WERI-Rb-1 (cell line): ENCODE data around the gene ZNF263.

Source experiments
- DNase-seq: peaks from one replicate; pipeline ENCODE4 v3.0.0-alpha.2; 2020
- H3K27ac ChIP-seq: fragments of 250-450 bp; sonication (Bioruptor Pico); 2 replicates; pipeline ENCODE4 v1.5.1; 2020; ENCODE audit warnings: mild to moderate bottlenecking, moderate library complexity
- H3K27me3 ChIP-seq: fragments of 250-450 bp; sonication (Bioruptor Pico); 2 replicates; pipeline ENCODE4 v1.5.1; 2021; ENCODE audit warnings: mild to moderate bottlenecking, low read depth, moderate library complexity; ENCODE audit not compliant: insufficient read depth, severe bottlenecking
- H3K36me3 ChIP-seq: fragments of 250-450 bp; sonication (Bioruptor Pico); 2 replicates; pipeline ENCODE4 v1.5.1; 2020; ENCODE audit warnings: mild to moderate bottlenecking, moderate library complexity
- H3K4me3 ChIP-seq: 2 replicates; pipeline ENCODE4 v1.5.1; 2011; ENCODE audit warnings: low read depth, mild to moderate bottlenecking, control low read depth, low read length
- H3K9me3 ChIP-seq: fragments of 250-450 bp; sonication (Bioruptor Pico); 2 replicates; pipeline ENCODE4 v1.5.1; 2021; ENCODE audit warnings: mild to moderate bottlenecking, moderate library complexity; ENCODE audit not compliant: severe bottlenecking
- CTCF ChIP-seq: IDR thresholded peaks from 2 replicates; pipeline ENCODE4 v1.5.1; 2011; ENCODE audit warnings: low read depth, mild to moderate bottlenecking, control low read depth, inconsistent platforms, low read length

ZNF263 gene

DNA sequence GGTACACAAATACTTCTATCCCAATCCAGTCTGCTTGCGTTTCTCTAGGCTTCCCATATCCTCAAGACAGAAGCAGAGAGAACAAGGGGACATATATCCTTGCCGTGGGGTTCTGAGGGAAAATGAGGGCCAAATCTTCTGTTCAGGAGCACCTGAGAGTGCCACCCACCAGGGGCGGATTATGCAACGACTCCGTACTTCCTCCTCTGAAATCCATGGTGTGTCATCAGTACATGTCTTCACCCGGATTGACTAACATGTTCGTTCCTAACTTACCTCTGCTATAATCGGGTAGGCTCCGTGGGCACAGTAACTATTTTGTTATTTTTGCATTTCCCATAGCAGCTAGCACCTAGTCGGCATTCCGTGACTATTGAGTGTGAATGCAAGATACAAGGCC, 40.6 kb upstream of the ZNF263 start:
- H3K36me3 ChIP-seq = no peaks in the 10 kb centered on the region
- no peak overlapping the region for H3K27ac ChIP-seq
- TF ChIP-seq CTCF = no peak
- no peaks in the 10 kb centered on the region for H3K9me3 ChIP-seq
- H3K27me3 ChIP-seq = no peaks in the 10 kb centered on the region
- no peak overlapping the region for H3K4me3 ChIP-seq
- DNase-seq = no peak

- no peaks in the 10 kb centered on the region for H3K27me3 ChIP-seq
- no peak overlapping the region for H3K4me3 ChIP-seq
- no peak for DNase-seq
- H3K36me3 ChIP-seq = no peaks in the 10 kb centered on the region
- no peak overlapping the region for H3K27ac ChIP-seq
- no peaks in the 10 kb centered on the region for H3K9me3 ChIP-seq
- no peak for TF ChIP-seq CTCF
These were observed 39.4 kb upstream of the ZNF263 start for GRCh38 chr16:3243882-3244281.

DNA sequence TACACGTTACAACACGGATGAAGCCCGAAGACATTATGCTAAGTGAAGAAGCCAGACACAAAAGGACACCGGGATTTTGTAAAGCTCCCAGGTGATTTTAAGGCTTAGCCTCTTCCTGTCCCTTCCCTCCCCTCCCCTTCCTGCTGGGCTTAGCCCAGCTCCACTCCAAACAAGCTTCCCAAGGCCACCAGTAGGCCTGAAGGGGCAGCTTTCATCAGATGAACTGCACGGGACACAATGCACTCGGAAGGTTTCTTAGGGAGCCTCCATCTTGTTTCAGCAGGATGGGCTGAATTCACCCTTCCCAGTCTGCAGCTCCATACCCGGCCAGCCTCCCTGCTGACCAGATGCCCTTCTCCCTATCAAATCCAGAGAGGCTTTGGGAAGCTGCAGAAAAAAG, 37.3 kb upstream of the ZNF263 start:
- Histone ChIP-seq H3K36me3 (no peaks in the 10 kb centered on the region), H3K9me3 (no peaks in the 10 kb centered on the region), H3K4me3 (no peak overlapping the region), H3K27ac (no peak overlapping the region), H3K27me3 (no peaks in the 10 kb centered on the region)
- no peak for TF ChIP-seq CTCF
- DNase-seq = peak; percentile 55

DNA sequence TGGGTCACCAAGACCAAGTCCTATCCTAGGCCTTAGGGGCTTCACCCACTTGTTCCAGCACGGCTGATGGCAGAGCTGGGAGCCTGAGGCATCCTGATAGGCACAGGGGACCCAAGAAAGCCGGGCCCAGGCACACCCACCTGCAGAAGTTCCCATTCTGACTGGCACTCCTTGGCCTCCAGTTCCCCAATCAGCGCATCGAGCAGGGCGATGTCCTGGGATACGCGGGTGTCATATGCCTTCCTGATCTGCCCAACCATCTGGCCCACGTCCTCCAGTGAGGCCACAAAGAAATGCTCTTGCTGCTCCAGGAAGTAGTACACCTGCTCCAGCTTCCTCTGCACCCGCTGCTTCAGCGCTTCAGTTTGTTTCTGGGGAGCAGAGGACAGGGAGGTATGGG, 36.4 kb upstream of the ZNF263 start:
- H3K36me3 ChIP-seq = no peaks in the 10 kb centered on the region
- no peak overlapping the region for H3K4me3 ChIP-seq
- DNase-seq = no peak
- TF ChIP-seq CTCF = no peak
- H3K27ac ChIP-seq = no peak overlapping the region
- no peaks in the 10 kb centered on the region for H3K27me3 ChIP-seq
- H3K9me3 ChIP-seq = no peaks in the 10 kb centered on the region

- DNase-seq = no peak
- TF ChIP-seq CTCF = no peak
These were observed 34.7 kb upstream of the ZNF263 start for GRCh38 chr16:3248596-3248995.

GRCh38 chr16:3249020-3249419, 34.3 kb upstream of the ZNF263 start:
- H3K27me3 ChIP-seq = no peaks in the 10 kb centered on the region
- no peak overlapping the region for H3K27ac ChIP-seq
- no peaks in the 10 kb centered on the region for H3K36me3 ChIP-seq
- no peak overlapping the region for H3K4me3 ChIP-seq
- no peaks in the 10 kb centered on the region for H3K9me3 ChIP-seq
- no peak for TF ChIP-seq CTCF
- no peak for DNase-seq

More at GRCh38 chr16:3248596-3248995, 34.7 kb upstream of the ZNF263 start:
- Histone ChIP-seq H3K27ac (no peak overlapping the region), H3K4me3 (no peak overlapping the region), H3K27me3 (no peaks in the 10 kb centered on the region), H3K9me3 (no peaks in the 10 kb centered on the region), H3K36me3 (no peaks in the 10 kb centered on the region)
